ENCODE results near the gene TOM1L1.

The TOM1L1 gene

GRCh38 chr17:54882371-54882770 is 18.3 kb upstream of the TOM1L1 start:
- Histone ChIP-seq H3K9ac (ENCODE audit: low read depth, low read length) (no peak overlapping the region), H3K36me3 (ENCODE audit: insufficient read depth, low read length) (no peaks in the 10 kb centered on the region; the same call in 1 of the 2 replicates), H3K4me1 (ENCODE audit: insufficient read depth, low read length) (no peaks in the 10 kb centered on the region), H3K9me3 (ENCODE audit: control insufficient read depth, insufficient read depth, low read length) (peaks cover 5% of the 10 kb centered on the region; the same call in 1 of the 2 replicates)

- Histone ChIP-seq H3K9me3 (ENCODE audit: control insufficient read depth, insufficient read depth, low read length) (0 out of 2 replicates have a peak, but pooled peaks cover 1% of the 10 kb centered on the region), H3K9ac (ENCODE audit: low read depth, low read length) (no peak overlapping the region), H3K4me1 (ENCODE audit: insufficient read depth, low read length) (no peaks in the 10 kb centered on the region), H3K36me3 (ENCODE audit: insufficient read depth, low read length) (no peaks in the 10 kb centered on the region; the same call in 1 of the 2 replicates)
Observed at GRCh38 chr17:54882950-54883349, 17.7 kb upstream of the TOM1L1 start.

DNA sequence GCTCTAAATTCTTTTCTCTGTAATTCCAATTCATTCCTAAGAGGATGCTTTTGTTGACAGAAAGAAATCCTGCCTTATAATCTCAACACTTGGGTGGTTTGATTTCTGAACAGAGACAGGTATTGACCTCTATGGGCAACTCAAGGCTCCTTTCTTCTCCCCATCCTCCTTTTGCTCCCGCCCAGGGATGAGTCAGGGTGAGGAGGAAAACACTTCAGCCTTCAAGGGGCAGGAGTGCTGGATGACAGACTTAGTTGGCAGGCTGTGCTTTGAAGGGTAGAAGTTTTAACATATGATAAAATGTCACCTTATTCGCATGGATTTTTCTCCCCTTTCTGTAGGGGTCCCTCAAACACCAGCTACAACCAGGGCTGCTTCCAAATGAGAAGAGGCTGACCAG is 16.7 kb upstream of the TOM1L1 start:
- Histone ChIP-seq H3K36me3 (ENCODE audit: insufficient read depth, low read length) (no peaks in the 10 kb centered on the region), H3K9me3 (ENCODE audit: control insufficient read depth, insufficient read depth, low read length) (no peaks in the 10 kb centered on the region), H3K9ac (ENCODE audit: low read depth, low read length) (no peak overlapping the region), H3K4me1 (ENCODE audit: insufficient read depth, low read length) (no peaks in the 10 kb centered on the region)

DNA sequence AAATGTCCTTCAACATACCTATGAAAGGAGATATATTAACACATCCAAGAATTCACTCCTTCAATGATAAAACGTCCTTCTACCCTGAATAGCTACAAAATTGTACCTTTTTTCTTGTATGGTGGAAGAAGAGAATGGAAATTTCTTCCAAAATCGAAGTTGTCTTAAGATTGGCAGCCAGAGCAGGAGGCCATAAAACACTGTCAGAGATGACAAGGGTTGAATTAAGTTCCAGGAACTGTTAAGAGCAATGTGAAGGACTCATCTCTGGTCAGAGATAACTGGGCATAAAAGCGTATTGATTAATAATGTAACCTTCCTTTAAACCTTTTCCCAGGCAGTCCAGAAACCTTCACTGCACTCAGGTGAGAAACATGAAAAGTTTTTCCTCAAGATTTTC is 12.9 kb upstream of the TOM1L1 start:
- no peaks in the 10 kb centered on the region for H3K4me1 ChIP-seq (ENCODE audit: insufficient read depth, low read length)
- no peaks in the 10 kb centered on the region for H3K36me3 ChIP-seq (ENCODE audit: insufficient read depth, low read length)

GRCh38 chr17:54888254-54888653 is 12.4 kb upstream of the TOM1L1 start:
- no peaks in the 10 kb centered on the region for H3K36me3 ChIP-seq (ENCODE audit: insufficient read depth, low read length)
- H3K9me3 ChIP-seq (ENCODE audit: control insufficient read depth, insufficient read depth, low read length), result no peaks in the 10 kb centered on the region
- H3K9ac ChIP-seq (ENCODE audit: low read depth, low read length), result no peak overlapping the region
- H3K4me1 ChIP-seq (ENCODE audit: insufficient read depth, low read length), result no peaks in the 10 kb centered on the region

More for the DNA sequence above, 12.9 kb upstream of the TOM1L1 start:
- no peak overlapping the region for H3K9ac ChIP-seq (ENCODE audit: low read depth, low read length)
- H3K9me3 ChIP-seq (ENCODE audit: control insufficient read depth, insufficient read depth, low read length), result no peaks in the 10 kb centered on the region

- Histone ChIP-seq H3K9me3 (ENCODE audit: control insufficient read depth, insufficient read depth, low read length) (no peaks in the 10 kb centered on the region), H3K36me3 (ENCODE audit: insufficient read depth, low read length) (no peaks in the 10 kb centered on the region), H3K4me1 (ENCODE audit: insufficient read depth, low read length) (no peaks in the 10 kb centered on the region), H3K9ac (ENCODE audit: low read depth, low read length) (no peak overlapping the region)
Observed at GRCh38 chr17:54888981-54889380, 11.7 kb upstream of the TOM1L1 start.

DNA sequence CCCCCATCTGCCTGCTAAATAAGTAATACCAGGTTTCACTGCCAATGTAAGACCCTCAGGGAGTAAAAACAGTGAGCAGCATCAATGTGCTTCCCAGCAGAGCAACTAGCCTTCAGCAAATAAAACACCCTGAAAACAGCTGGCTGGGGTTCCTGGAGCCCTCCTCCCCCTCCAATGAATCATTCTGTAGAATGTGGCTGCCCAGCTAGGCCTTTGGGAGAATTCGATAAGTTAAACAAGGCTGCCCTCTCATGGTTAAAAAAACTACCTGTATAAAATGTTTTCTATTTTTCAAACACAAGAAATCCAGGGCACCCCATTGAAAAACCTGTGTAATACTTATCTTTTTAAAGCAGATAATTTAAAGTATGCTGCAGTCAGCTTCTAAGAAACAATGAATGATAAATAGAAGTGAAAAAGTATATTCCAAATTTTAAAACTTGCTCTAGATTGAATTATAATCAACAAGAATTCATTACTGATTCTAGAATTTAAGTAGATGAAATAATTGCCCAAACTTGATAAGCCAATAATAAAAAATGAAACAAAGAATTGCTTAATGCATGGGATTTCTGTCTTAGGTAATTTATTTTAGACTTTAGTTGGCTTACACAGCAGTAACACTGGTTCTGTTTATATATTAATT is 9.4 kb upstream of the TOM1L1 start:
- Histone ChIP-seq H3K9me3 (ENCODE audit: control insufficient read depth, insufficient read depth, low read length) (no peaks in the 10 kb centered on the region), H3K9ac (ENCODE audit: low read depth, low read length) (no peak overlapping the region), H3K36me3 (ENCODE audit: insufficient read depth, low read length) (no peaks in the 10 kb centered on the region), H3K4me1 (ENCODE audit: insufficient read depth, low read length) (no peaks in the 10 kb centered on the region)

- no peaks in the 10 kb centered on the region for H3K36me3 ChIP-seq (ENCODE audit: insufficient read depth, low read length)
- H3K4me1 ChIP-seq (ENCODE audit: insufficient read depth, low read length), result no peaks in the 10 kb centered on the region
- H3K9me3 ChIP-seq (ENCODE audit: control insufficient read depth, insufficient read depth, low read length), result no peaks in the 10 kb centered on the region
- H3K9ac ChIP-seq (ENCODE audit: low read depth, low read length), result no peak overlapping the region
Observed at GRCh38 chr17:54892360-54892759, 8.3 kb upstream of the TOM1L1 start.

- Histone ChIP-seq H3K9ac (ENCODE audit: low read depth, low read length) (no peak overlapping the region), H3K36me3 (ENCODE audit: insufficient read depth, low read length) (no peaks in the 10 kb centered on the region), H3K4me1 (ENCODE audit: insufficient read depth, low read length) (peaks cover 12% of the 10 kb centered on the region), H3K9me3 (ENCODE audit: control insufficient read depth, insufficient read depth, low read length) (no peaks in the 10 kb centered on the region)
Observed at GRCh38 chr17:54898576-54898975, 2.1 kb upstream of the TOM1L1 start.

DNA sequence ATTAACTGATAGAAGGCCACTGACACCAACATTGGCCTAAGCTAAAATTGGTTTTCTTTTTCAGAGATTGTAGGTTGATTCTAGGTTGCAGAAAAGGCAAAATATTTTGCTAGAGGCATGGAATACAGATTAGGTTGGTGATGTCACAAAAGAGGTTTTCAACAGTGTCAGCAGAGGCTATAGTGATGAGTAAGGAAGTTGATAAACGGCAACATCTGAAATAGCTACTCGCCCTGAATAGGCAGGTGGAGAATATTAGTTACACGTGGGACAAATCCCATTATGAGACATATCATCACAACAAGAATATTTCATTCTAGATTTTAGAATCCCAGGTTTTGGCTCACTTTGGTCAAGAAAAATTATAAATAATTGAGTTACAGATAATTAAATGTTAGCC is 1.5 kb upstream of the TOM1L1 start:
- H3K9ac ChIP-seq (ENCODE audit: low read depth, low read length), result no peak overlapping the region; the same call in 1 of the 2 replicates

GRCh38 chr17:54899721-54900456 is 763 bp upstream of the TOM1L1 start:
- no peaks in the 10 kb centered on the region for H3K36me3 ChIP-seq (ENCODE audit: insufficient read depth, low read length)
- H3K9ac ChIP-seq (ENCODE audit: low read depth, low read length), result peak overlapping the region; percentile 83
- H3K4me1 ChIP-seq (ENCODE audit: insufficient read depth, low read length), result peaks cover 12% of the 10 kb centered on the region
- H3K9me3 ChIP-seq (ENCODE audit: control insufficient read depth, insufficient read depth, low read length), result no peaks in the 10 kb centered on the region

More for the DNA sequence above, 1.5 kb upstream of the TOM1L1 start:
- H3K9me3 ChIP-seq (ENCODE audit: control insufficient read depth, insufficient read depth, low read length), result no peaks in the 10 kb centered on the region
- no peaks in the 10 kb centered on the region for H3K36me3 ChIP-seq (ENCODE audit: insufficient read depth, low read length)
- H3K4me1 ChIP-seq (ENCODE audit: insufficient read depth, low read length), result peaks cover 12% of the 10 kb centered on the region

GRCh38 chr17:54901230-54901822 is 674 bp downstream of the TOM1L1 start:
- Histone ChIP-seq H3K4me1 (ENCODE audit: insufficient read depth, low read length) (peaks cover 12% of the 10 kb centered on the region), H3K9me3 (ENCODE audit: control insufficient read depth, insufficient read depth, low read length) (no peaks in the 10 kb centered on the region), H3K9ac (ENCODE audit: low read depth, low read length) (peak overlapping the region; percentile 83), H3K36me3 (ENCODE audit: insufficient read depth, low read length) (no peaks in the 10 kb centered on the region)

DNA sequence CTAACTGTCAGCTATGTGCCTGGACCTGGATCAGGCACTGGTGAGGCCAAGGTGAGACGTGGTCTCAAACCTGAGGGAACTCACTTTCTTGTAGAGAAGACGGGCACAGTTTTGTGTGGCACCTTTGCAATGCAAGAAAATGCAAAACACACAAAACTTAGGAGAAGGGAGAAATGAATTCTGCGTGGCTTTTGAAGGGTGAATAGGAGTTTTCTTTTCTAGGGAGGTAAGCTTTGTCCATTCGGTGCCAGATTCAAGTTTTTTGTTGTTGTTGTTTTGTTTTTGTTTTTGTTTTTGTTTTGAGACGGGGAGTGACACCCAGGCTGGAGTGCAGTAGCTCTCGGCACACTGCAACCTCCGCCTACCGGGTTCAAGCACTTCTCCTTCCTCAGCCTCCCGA is 1.4 kb downstream of the TOM1L1 start:
- 0 out of 2 replicates have a peak overlapping the region, but pooled peaks have one; percentile 83 for H3K9ac ChIP-seq (ENCODE audit: low read depth, low read length)
- H3K4me1 ChIP-seq (ENCODE audit: insufficient read depth, low read length), result peaks cover 12% of the 10 kb centered on the region
- peaks cover 5% of the 10 kb centered on the region; the same call in 1 of the 2 replicates for H3K36me3 ChIP-seq (ENCODE audit: insufficient read depth, low read length)
- no peaks in the 10 kb centered on the region for H3K9me3 ChIP-seq (ENCODE audit: control insufficient read depth, insufficient read depth, low read length)

DNA sequence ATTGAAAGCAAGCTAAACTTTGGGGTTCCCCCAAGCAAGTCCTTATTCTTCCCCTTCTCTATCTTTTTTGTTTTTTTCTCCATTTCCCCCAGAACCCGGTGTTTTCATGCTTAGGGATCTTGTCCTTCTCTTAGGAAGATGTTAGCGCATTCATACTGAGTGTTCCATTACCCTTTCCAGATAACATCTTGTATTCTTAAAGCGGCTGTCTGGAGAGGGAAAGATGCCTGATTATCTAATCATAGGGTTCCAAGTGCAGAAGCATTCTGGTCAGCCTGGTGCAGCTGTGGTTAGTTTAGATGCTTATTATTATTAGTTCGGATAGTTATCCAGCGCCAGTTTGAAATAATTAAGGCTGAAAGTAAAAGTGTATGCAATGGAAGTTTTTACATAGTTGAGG is 2.0 kb downstream of the TOM1L1 start:
- H3K9ac ChIP-seq (ENCODE audit: low read depth, low read length), result no peak overlapping the region
- peaks cover 5% of the 10 kb centered on the region; the same call in 1 of the 2 replicates for H3K36me3 ChIP-seq (ENCODE audit: insufficient read depth, low read length)
- no peaks in the 10 kb centered on the region for H3K9me3 ChIP-seq (ENCODE audit: control insufficient read depth, insufficient read depth, low read length)
- H3K4me1 ChIP-seq (ENCODE audit: insufficient read depth, low read length), result peaks cover 12% of the 10 kb centered on the region

DNA sequence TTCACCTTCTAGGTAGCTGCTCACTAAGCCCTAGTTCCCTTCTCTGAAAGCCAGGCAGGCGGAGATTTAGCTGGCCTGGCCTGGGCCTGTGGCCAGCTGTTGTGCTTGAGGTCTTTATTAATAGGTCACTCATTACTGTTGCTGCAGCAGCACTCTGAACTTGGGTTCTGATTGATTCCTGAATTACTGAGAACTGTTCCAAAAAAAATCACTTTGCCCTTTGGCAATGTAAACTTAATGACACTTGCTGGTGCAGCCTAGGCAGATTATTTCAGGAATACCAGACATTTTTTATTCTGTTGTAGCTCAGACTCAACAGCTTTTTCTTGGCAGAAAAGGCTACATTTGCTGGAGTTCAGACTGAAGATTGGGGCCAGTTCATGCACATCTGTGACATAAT is 2.7 kb downstream of the TOM1L1 start:
- Histone ChIP-seq H3K4me1 (ENCODE audit: insufficient read depth, low read length) (peaks cover 10% of the 10 kb centered on the region), H3K36me3 (ENCODE audit: insufficient read depth, low read length) (peaks cover 5% of the 10 kb centered on the region; the same call in 1 of the 2 replicates), H3K9ac (ENCODE audit: low read depth, low read length) (no peak overlapping the region), H3K9me3 (ENCODE audit: control insufficient read depth, insufficient read depth, low read length) (no peaks in the 10 kb centered on the region)
